A172 (cell line): ENCODE data around the gene TARS1. TPM values are rescaled to one million over a fixed set of nuclear protein-coding genes. Genes with fewer than 3 reads are reported as not detected.
A peak's percentile ranks its signal among the peaks of the same experiment; 100 is the strongest.

ENCODE experiments used
- DNase-seq: peaks from one replicate; pipeline ENCODE4 v3.0.0-alpha.2; 2015; ENCODE audit warnings: low spot score
- total RNA-seq: library from RNA; depleted of rRNA; stranded (reverse); fragments of >200 nt; shearing (Covaris generic); gene quantifications from 2 replicates; pipeline ENCODE4 v1.2.3, GENCODE V29; 2014; rRNA removed

Gene TARS1
- total RNA-seq, result 267 and 434 TPM in 2 replicates

DNA sequence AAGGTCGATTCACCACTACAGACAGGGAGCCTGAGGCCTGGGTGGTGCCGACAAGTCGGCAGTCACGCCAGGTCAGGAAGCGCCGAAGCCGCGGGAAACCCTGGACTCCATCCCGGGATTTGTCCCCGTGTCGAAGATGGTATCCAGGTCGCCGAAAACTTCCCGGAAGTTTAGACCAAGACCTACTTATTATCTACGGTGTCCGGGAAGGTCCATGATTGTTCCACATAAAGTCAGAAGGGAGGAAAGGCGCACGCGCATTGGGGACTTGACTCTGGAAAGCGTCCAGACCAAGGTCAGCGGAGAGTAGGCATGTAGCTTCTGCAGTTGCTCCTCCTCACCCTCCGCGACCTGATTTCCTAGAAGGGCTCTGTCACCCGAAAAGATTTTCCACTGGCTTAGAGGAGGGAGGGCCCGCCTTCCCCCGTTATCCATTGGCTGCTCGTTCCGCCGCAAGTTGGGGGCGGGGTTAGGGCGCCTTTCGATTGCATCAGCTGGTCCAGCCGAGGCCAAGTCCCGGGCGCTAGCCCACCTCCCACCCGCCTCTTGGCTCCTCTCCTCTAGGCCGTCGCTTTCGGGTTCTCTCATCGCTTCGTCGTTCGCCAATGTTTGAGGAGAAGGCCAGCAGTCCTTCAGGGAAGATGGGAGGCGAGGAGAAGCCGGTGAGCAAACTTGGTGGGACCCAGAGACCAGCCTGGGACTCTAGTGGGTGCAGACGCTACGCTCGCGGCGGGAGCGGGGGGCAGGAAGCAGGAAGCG lies at the start of gene TARS1:
Gene TARS1, plus strand, starts transcription at position 484 of the 759 bp plus-strand sequence. Its CDS starts 122 bp downstream, at position 606.
- DNase-seq, result peak; percentile 100

GRCh38 chr5:33398501-33398900 lies 42.3 kb upstream of the TARS1 start:
- no peak for DNase-seq

GRCh38 chr5:33400675-33401074 lies 40.1 kb upstream of the TARS1 start:
- no peak for DNase-seq

- peak; percentile 89 for DNase-seq
Observed at GRCh38 chr5:33401482-33402390, 39.0 kb upstream of the TARS1 start.

DNA sequence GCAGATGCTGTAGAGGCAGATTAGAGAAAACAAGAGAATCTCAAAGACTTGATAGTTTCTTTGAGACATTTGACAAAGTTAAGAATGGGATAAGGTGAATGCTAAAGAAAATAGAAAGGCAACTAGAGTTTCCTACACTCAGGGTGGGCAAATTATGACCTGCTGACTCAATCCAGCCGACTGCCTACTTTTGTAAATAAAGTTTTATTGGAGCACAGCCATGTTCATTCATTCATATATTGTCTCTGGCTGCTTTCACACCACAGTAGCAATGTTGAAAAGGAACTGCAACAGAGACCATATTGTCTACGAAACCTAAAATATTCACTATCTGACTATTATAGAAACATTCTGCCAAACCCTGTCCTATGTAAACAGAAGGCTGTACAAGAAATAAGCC lies 37.6 kb upstream of the TARS1 start:
- DNase-seq, result no peak

- no peak for DNase-seq
Observed at GRCh38 chr5:33408816-33409215, 31.9 kb upstream of the TARS1 start.

DNA sequence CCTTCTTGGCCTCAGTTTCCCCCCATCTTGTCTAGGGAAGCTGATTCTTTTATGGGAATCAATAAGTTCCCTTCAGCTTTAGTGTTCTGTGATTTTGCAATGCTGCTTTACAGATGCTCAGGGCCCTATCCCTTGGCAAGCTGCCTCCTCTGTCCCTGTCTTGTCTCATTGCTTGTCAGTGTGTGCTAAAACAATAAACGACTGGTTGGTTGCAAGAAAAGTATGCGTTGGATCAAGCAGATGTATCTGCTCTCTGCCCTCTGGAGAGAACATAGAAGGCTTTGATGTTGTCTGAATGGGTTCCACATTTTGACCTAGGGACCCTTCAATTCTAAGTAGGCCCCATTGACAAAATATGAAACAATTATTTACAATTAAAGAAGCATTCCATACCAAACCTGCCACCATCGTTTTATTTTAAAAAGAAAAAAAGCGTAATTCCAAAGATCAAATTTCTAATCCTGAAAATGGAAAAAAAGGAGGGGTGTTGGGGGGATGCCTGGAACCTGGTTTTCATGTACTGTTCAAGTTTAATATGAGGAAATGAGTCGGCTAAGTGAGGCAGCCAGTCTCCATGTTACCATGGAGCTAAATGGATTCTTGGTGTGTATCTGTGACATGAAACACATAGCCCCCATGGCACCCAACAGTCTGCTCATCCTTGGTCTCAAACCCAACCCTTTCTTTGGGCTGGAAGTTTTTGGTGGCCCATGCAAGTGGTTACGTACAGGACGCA lies 31.2 kb upstream of the TARS1 start:
- DNase-seq, result no peak

DNA sequence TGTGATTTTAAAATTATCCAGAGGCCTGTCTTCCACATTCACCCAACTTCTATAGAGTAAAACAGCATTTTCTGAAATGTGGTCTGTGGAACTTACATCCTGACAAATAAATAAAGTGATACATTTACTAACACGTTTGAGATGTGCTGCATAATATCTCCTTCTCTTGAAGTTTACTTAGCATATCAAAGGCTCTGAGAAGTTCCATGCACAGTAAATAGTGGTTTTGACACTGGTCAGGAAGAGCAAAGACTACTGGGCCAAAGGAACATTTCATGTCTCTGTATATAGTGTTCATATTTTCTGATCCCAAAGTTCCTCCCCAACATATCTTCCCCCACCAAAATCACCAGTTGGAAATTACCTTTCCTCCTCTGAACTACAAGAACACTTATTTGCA lies 30.5 kb upstream of the TARS1 start:
- no peak for DNase-seq

DNA sequence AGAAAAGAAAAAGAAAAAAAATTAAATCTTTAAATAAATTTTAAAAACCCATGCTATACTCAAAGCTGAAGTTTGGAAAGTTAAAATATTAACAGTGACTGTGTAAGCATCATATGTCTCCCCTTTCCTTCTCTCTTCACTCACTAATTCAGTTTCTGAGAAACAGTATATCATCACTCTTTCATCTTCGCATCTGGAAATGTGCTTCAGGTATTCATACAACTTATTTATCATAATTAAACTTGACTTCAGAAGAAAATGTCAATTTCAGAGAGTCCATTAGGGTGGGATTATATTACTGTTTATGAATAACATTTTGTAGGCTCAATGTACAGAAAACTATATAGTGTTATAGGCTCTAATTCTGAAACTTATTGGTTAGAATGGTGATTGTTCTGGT lies 29.3 kb upstream of the TARS1 start:
- DNase-seq, result no peak

- no peak for DNase-seq
Observed at GRCh38 chr5:33415811-33416354, 24.9 kb upstream of the TARS1 start.

DNA sequence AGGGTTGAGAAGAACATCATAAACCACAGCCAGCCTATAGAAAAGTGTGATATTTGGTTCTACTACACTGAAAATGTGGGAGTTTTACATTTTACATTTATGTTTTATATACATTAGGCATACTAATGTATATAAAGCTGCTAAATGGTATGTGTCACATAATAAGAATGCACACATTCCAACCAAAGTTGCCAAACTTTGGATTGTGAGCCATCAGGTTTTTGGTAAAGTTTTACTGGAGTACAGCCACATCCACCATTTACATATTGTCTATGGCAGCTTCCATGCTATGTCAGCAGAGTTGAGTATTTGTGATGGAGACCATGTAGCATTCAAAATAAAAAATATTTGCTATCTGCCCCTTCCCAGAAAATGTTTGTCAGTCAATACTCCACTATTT lies 23.1 kb upstream of the TARS1 start:
- DNase-seq, result no peak

GRCh38 chr5:33420946-33421345 lies 19.8 kb upstream of the TARS1 start:
- no peak for DNase-seq

- no peak for DNase-seq
Observed at GRCh38 chr5:33422191-33422590, 18.6 kb upstream of the TARS1 start.

DNA sequence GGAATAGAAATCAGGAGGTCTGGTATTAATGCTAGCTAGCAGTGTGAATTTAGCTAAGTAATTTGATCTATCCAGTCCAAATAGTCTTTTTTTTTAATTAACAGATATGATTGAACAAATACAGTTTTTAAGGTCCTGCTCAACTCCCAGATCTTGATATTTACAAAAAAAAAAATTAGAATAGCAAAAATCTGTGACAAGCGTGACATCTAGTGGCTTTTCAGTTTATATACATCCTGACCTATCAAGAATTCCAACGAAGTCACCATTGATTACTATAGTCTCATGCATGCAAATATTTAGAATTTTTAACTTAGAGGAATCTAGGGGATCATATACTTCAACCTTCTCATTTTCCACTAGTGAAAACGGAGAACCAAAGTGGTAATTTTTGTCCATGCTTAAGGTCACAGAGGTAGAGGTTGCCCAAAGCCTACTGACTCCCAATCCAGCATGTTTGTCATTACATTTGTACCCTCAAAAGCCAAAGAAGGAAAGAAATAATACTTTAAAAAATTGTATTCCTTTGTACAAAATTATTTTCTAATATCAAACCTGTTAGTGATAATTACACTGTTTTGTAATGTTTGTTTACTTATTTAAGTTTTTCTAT lies 17.6 kb upstream of the TARS1 start:
- DNase-seq, result peak; percentile 22

GRCh38 chr5:33425314-33425713 lies 15.5 kb upstream of the TARS1 start:
- no peak for DNase-seq

GRCh38 chr5:33430983-33431382 lies 9.8 kb upstream of the TARS1 start:
- no peak for DNase-seq

DNA sequence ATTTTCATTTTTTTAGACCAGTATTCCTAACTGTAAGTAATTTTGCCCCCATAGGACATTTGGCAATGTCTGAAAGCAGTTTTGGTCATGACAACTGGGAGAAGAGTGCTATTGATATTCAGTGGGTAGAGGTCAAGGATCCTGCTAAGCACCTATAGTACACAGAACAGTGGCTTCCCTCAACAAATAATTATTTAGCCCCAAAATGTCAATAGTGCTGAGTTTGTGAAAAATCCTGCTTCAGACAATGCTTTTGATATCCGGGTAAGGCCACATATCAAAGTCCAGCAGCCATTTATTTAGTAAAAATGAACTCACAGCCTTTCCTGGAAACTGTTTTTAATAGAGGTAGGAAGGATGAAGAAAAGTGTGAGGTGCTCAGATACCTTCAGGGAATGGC lies 8.1 kb upstream of the TARS1 start:
- DNase-seq, result no peak

DNA sequence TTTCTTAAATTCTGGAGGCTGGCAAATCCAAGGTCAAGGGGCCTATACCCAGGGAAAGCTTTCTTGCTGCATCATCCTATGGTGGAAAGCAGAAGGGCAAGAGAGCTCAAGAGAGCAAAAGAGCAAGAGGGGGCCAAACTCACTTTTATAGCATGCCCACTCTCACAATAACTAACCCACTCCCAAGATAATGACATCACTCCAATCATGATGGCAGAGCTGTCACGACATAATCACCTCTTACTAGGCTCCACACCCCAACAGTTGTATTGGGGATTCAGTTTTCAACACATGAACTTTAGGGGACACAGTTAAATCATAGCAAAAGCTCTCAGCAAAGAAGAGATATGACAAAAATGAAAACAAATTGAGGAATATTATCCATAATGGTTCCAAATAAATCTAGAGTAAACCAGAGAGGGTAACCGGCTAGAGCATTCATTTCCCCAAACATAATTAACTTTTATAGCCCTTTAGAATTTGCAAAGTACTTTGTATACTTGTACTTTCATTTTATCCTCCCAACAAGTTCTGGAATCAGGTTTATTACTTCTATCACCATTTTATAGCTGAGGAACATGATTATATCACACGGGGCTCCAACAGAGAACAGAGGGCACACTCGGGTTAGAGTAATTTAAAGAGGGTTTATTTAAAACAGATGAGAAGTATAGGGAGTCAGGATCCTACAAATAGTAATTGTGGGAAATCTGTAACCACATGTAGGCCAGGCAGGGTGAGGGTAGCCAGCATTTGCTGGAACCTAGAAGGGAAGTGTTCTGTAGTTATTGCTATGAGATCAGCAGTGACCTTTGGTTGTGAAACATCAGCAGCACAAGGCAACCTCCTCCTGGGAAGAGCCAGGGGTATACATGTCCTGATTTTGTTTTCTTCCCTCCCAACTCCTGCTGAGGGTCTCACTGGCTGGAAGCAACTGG lies 7.2 kb upstream of the TARS1 start:
- DNase-seq, result no peak

GRCh38 chr5:33435893-33436490 lies 4.8 kb upstream of the TARS1 start:
- DNase-seq, result peak; percentile 78

GRCh38 chr5:33438996-33439395 lies 1.8 kb upstream of the TARS1 start:
- no peak for DNase-seq
